ENCODE measurements around the gene RDH13.
"Not testable (repeated sequence)": the region's sequence is repeated elsewhere in the genome, so short reads cannot be mapped to it uniquely, and the experiment has no call there.

Gene RDH13

GRCh38 chr19:55077106-55077505, 14.2 kb upstream of the RDH13 start:
- DNase-seq (ENCODE audit: low read depth in 3 of 3) = no peak

DNA sequence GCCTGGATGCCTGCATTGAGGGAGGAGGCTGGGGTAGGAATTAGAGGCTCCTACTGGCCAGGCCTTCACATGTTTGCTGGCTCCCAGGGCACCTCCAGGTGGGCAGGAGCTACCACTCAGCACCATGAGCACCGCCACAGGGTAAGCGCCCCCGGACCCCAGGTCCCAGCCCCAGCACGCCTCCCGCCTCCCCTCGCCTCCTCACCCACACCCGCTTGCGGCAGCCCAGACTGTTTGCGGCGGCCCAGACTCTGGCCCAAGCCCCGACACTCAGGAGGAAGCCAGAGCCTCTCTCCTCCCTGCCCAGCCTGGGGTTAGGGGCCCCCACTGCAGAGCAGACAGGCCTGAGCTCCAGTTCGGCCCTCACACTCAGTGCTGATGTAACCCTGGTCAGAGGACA, 13.4 kb upstream of the RDH13 start:
- DNase-seq (ENCODE audit: low read depth in 3 of 3) = no peak

GRCh38 chr19:55075371-55075998, 12.5 kb upstream of the RDH13 start, which contains the start of gene EPS8L1:
Gene EPS8L1, plus strand, starts transcription at chr19:55075869. Its CDS starts 576 bp downstream, at chr19:55076445.
- DNase-seq (ENCODE audit: low read depth in 3 of 3) = no peak

DNA sequence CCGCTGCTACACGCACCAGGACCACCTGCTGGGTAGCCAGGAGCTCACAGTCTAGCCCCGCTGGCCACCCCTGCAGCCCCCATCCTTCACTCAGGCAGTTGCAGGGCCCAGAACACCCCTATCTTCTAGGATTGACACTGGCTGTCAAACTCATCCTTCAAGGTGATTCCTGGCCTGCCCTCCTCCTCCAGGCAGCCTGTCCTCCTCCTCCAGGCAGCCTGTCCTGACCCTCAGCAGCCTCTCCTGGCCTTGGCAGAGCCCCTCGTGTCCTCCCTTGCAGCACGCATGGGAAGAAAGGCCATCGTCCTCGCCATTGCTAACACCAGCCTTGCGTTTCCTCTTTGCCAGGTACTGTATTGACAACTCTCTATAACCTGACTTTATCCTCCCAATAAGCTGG, 9.0 kb upstream of the RDH13 start:
- no peak for DNase-seq (ENCODE audit: low read depth in 3 of 3)

GRCh38 chr19:55071129-55071502, 8.2 kb upstream of the RDH13 start:
- no peak for DNase-seq (ENCODE audit: low read depth in 3 of 3)

DNA sequence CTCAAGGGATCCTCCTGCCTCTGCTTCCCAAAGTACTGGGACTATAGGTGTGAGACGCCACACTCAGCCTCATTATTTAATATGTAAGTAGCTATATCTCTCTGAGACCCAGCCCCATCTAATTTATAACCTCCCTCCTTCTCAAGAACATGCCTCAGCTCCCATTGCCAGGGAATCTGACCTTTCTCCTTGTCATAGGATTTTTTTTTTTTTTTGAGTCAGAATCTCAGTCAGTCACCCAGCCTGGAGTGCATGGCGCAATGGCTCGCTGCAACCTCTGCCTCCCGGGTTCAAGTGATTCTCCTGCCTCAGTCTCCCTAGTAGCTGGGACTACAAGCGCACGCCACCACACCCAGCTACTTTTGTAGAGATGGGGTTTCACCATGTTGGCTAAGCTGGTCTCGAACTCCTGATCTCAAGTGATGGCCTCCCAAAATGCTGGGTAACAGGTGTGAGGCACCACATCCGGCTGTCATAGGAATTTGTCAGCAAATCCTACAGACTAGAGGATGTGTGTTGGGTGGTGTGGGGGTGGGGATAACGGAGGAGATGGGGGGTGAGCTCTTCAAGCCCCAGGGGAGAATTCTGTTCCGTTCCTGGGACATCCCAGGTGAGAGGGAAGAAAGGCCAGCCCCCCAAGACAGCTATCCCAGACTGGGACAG, 7.6 kb upstream of the RDH13 start:
- DNase-seq (ENCODE audit: low read depth in 3 of 3) = no peak

GRCh38 chr19:55069865-55070197, 6.9 kb upstream of the RDH13 start:
- DNase-seq (ENCODE audit: low read depth in 3 of 3) = no peak

GRCh38 chr19:55068950-55069864, 6.3 kb upstream of the RDH13 start:
- DNase-seq (ENCODE audit: low read depth in 3 of 3) = no peak

GRCh38 chr19:55067869-55068268, 4.9 kb upstream of the RDH13 start:
- DNase-seq (ENCODE audit: low read depth in 3 of 3) = no peak

DNA sequence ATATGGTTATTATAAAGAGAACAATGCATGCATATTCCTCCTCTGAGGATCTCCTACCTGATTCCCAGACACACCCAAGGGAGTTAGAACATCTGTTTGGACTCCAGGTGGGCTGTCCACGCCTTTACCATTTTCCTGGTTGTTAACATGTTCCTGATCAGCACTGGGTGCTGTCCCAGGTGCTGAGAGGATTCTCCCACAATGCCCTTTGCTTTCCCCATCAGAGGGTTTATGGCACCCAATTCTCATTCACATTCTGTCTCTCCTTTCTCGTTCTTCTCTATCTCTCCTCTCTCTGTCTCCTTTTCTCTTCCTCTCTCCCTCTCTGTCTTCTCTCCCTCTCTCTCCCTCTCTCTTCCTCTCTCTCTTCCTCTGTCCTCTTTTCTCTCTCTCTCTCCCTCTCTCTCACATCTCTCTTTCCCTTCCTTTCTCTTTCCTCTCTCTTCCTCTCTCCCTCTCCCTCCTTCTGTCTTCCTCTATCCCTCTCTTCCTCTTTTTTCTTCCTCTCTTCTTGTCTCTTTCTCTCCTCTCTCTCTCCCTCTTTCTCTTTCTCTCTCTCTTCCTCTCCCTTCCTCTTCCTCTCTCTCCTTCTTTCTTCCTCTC, 3.3 kb upstream of the RDH13 start:
- DNase-seq (ENCODE audit: low read depth in 3 of 3) = no peak

- not testable (repeated sequence) for DNase-seq (ENCODE audit: low read depth in 3 of 3)
Measured at GRCh38 chr19:55065516-55065915, 2.6 kb upstream of the RDH13 start.

DNA sequence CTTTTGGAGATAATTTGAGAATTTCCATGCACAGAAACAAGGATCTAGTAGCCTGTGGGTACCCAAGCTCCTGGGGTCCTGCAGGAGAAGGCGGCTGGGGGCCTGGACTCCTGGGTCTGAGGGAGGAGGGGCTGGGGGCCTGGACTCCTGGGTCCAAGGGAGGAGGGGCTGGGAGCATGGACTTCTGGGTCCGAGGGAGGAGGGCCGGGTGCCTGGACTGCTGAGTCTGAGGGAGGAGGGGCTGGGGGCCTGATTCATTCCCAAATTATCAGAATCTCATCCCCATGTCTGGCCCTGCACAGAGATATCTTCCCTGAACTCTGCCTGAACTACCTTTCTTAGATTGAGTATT, 520 bp upstream of the RDH13 start:
- DNase-seq (ENCODE audit: low read depth in 3 of 3) = no peak

GRCh38 chr19:55060287-55060686, 2.7 kb downstream of the RDH13 start:
- DNase-seq (ENCODE audit: low read depth in 3 of 3) = not testable (repeated sequence)

DNA sequence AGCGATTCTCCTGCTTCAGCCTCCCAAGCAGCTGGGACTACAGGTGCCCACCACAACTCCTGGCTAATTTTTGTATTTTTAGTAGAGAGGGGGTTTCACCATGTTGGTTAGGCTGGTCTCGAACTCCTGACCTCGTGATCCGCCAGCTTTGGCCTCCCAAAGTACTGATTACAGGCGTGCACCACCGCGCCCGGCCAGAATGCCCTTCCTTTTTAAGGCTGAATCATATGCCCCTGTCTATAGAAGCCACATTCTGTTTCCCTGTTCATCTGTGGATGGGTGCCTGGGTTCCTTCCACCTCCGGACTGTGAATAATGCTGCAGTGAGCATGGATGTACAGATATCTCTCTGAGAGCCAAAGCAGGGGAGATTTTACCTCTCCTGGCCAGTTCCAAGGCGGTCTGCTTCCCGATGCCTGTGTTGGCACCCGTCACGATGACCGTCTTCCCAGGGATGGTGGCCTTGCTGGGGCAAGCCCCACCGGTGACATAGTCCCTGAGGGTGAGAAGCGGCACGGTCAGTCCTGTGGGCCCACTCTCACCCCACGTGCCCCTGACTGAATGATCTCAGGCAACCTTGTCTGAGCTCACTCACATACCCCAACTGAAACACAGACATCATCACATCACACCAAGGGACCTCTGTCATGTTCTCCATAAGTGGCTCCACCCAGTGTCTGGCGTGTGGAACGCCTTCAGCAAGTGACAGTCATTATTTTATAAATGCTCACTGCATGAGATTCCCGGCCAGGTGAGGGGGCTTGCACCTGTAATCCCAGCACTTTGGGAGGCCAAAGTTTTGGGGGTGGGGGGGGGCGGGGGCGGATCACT, 4.0 kb downstream of the RDH13 start:
- DNase-seq (ENCODE audit: low read depth in 3 of 3) = no peak

DNA sequence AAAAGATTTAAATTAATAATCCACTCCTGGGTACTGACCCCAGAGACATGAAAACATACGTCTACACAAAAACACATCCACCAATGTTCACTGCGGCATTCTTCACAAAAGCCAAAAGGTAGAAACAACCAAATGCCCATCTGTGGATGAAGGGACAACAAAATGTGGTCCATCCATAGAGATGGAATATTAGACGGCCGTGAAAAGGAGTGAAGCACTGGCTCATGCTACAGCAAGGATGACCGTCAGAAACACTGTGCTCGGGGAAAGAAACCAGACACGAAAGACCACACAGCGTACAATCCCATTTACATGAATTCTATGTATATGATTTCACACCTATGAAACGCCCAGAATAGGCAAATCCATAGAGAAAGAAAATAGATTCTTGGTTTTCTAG, 6.1 kb downstream of the RDH13 start:
- DNase-seq (ENCODE audit: low read depth in 3 of 3) = no peak

GRCh38 chr19:55053735-55054134, 9.2 kb downstream of the RDH13 start:
- no peak for DNase-seq (ENCODE audit: low read depth in 3 of 3)

GRCh38 chr19:55050749-55051532, 12.0 kb downstream of the RDH13 start:
- DNase-seq (ENCODE audit: low read depth in 3 of 3) = no peak

DNA sequence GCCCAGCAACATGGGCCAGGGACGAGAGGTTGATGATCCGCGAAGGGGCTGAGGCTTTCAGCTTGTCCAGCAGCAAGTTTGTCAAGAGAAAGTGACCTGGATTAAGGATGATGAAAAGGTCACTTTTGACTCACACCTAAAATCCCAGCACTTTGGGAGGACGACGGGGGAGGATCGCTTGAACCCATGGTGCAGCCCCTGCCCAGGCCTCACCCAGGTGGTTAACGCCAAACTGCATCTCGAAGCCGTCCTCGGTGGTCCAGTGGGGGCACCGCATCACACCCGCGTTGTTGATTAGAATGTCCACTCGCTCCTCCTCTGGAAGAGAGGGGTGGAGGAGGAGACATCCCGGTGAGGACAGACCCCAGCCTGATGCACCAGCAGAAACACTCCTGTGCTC, 14.5 kb downstream of the RDH13 start:
- DNase-seq (ENCODE audit: low read depth in 3 of 3) = no peak

- no peak for DNase-seq (ENCODE audit: low read depth in 3 of 3)
Measured at GRCh38 chr19:55047951-55048350, 15.0 kb downstream of the RDH13 start.

- DNase-seq (ENCODE audit: low read depth in 3 of 3) = no peak
Measured at GRCh38 chr19:55046975-55047622, 15.8 kb downstream of the RDH13 start.
